Suprapubic skin (tissue), 3 donors: ENCODE measurements around the gene DGKH.

ENCODE experiments used
- CTCF ChIP-seq, 2 donors: fragments of 200-600 bp in 1 of 2; fragments of 450-650 bp in 1 of 2; sonication (generic) in 1 of 2; IDR thresholded peaks; one replicate each; pipeline ENCODE4 v1.5.1; 2016 to 2019; ENCODE audit warnings: antibody characterized with exemption in 2 of 2, mild to moderate bottlenecking in 1 of 2, moderate library complexity in 1 of 2
- POLR2AphosphoS5 ChIP-seq, 3 donors: sonication (generic); formaldehyde crosslinking; IDR thresholded peaks; one replicate each; pipeline ENCODE4 v1.6.1; 2017; ENCODE audit warnings: antibody characterized with exemption in 3 of 3

GRCh38 chr13:42116225-42116624 lies 67.8 kb downstream of the DGKH start:
- no peak for TF ChIP-seq CTCF (IDR thresholded peaks at IDR 0.05)
- no peak for TF ChIP-seq POLR2AphosphoS5 (IDR thresholded peaks at IDR 0.05)
